ENCODE results near the gene APOC4. TPM values are rescaled to one million over a fixed set of nuclear protein-coding genes. Genes with fewer than 3 reads are reported as not detected.

Gene APOC4
- total RNA-seq, 1 experiment from 2014 or later, result not detected

DNA sequence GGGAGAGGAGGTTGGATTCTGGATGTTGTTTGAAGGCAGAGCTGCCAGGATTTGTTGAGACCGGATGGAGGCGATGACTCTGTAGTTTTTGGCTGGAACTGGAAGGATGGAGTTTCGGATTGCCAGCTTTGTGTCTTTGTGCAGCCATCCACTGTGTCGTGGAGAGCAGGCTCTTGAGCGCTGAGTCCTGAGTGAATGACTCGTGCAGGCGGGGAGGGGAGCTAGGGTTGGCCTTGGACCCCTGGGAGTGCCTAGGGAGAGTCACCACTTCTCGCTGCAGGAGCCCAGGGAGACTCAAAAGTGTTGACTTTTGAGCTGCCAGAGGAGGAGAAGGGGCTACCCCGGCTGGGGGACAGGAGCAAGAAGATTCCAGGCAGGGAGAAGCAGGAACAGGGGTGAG is 47.1 kb upstream of the APOC4 start:
- Mint-ChIP-seq H3K9me3 (ENCODE audit: unreplicated experiment) (no peaks in the 10 kb centered on the region), H3K4me3 (ENCODE audit: unreplicated experiment) (no peak overlapping the region), H3K4me1 (ENCODE audit: insufficient read depth, unreplicated experiment) (peaks cover 23% of the 10 kb centered on the region), H3K36me3 (ENCODE audit: insufficient read depth, unreplicated experiment) (peaks cover 75% of the 10 kb centered on the region), H3K27ac (ENCODE audit: low read depth, unreplicated experiment) (no peak overlapping the region), H3K27me3 (ENCODE audit: insufficient read depth, unreplicated experiment) (no peaks in the 10 kb centered on the region)
- no TSS peak for BruUV-seq (replicated peaks)
- intact Hi-C loops (cut with micrococcal nuclease), result no loop called here
- ChIA-PET POLR2A (interaction anchor here (0.7 kb wide), 1 partner anchor 198 kb away, joined by 3 read pairs; no protein-coding TSS in a partner anchor), CTCF (interaction anchor here (0.7 to 2.2 kb wide), 5 partner anchors 8 to 57 kb away, joined by 3 to 10 read pairs (median 4); partner anchors contain the start of gene APOE)
- TF ChIP-seq, protein P1, sequence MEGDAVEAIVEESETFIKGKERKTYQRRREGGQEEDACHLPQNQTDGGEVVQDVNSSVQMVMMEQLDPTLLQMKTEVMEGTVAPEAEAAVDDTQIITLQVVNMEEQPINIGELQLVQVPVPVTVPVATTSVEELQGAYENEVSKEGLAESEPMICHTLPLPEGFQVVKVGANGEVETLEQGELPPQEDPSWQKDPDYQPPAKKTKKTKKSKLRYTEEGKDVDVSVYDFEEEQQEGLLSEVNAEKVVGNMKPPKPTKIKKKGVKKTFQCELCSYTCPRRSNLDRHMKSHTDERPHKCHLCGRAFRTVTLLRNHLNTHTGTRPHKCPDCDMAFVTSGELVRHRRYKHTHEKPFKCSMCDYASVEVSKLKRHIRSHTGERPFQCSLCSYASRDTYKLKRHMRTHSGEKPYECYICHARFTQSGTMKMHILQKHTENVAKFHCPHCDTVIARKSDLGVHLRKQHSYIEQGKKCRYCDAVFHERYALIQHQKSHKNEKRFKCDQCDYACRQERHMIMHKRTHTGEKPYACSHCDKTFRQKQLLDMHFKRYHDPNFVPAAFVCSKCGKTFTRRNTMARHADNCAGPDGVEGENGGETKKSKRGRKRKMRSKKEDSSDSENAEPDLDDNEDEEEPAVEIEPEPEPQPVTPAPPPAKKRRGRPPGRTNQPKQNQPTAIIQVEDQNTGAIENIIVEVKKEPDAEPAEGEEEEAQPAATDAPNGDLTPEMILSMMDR (IDR thresholded peaks at IDR 0.05; ENCODE audit: unreplicated experiment), result no peak
- DNase-seq (ENCODE audit: unreplicated experiment), result no peak

DNA sequence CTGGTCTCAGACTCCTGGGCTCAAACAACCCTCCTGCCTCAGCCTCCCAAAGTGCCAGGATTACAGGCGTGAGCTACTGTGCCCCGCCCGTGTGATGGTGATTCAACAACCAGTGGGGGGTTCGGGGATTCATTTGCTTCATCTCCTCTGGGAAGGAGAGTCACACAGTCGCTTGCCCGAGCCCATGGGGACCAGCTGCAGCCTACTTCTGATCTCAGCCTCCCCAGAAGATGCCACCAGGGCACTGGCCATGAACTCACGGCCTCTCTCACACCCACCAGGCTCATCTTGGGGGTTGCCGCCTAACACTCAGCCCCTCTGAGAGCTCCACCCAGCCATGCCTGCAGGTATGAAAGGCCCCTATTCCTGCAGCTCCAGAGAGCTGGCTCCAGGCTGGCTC is 44.2 kb upstream of the APOC4 start:
- TF ChIP-seq, protein P1 (IDR thresholded peaks at IDR 0.05; ENCODE audit: unreplicated experiment), result no peak
- ChIA-PET POLR2A (interaction anchor here (0.6 kb wide), 1 partner anchor 1205 kb away, joined by 4 read pairs; no protein-coding TSS in a partner anchor), CTCF (interaction anchor here (0.6 kb wide), 2 partner anchors 246 to 275 kb away, joined by 4 to 5 read pairs; no protein-coding TSS in a partner anchor)
- no peaks in the 10 kb centered on the region for H3K9me3 Mint-ChIP-seq (ENCODE audit: unreplicated experiment)
- BruUV-seq (replicated peaks), result no TSS peak
- H3K27ac Mint-ChIP-seq (ENCODE audit: low read depth, unreplicated experiment), result no peak overlapping the region
- DNase-seq (ENCODE audit: unreplicated experiment), result no peak
- intact Hi-C loops (cut with micrococcal nuclease), result no loop called here
- no peaks in the 10 kb centered on the region for H3K27me3 Mint-ChIP-seq (ENCODE audit: insufficient read depth, unreplicated experiment)
- no peak overlapping the region for H3K4me3 Mint-ChIP-seq (ENCODE audit: unreplicated experiment)
- H3K4me1 Mint-ChIP-seq (ENCODE audit: insufficient read depth, unreplicated experiment), result peaks cover 6% of the 10 kb centered on the region
- peaks cover 98% of the 10 kb centered on the region for H3K36me3 Mint-ChIP-seq (ENCODE audit: insufficient read depth, unreplicated experiment)

DNA sequence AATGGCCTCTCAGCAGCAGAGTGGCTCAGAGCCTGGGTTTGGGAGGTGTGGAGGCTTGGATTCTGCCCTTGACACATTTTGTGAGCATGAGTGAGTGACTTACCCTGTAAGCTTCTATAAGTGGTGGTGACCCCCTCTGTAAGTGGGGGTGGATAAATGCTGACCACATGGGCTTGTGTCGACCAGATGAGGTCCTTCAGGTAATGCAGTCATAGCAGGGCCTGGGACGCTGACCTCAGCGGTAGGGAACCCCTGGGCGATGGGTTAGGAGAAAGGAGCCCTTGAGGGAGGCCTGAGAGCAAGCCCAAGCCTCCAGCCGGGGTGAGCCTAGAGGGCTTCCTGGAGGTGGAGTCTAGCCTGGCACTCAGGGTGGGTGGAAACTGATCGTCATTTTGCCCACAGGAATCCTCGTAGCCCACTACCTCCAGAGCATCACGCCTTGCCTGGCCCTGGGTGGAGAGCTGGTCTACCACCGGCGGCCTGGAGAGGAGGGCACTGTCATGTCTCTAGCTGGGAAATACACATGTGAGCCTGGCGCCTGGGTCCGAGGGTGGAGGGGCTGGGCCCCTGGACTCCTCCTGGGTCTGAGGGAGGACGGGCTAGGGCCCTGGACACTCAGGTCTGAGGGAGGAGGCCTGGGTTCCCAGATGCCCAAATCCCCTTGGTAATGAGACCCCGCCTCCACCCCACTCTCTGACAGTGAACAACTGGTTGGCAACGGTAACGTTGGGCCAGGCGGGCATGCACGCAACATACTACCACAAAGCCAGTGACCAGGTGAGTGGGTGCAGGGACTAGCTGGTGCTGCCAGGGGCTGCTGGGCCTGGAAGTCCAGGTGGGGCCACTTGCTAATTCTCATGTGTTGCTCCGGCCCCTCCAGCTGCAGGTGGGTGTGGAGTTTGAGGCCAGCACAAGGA is 41.5 kb upstream of the APOC4 start:
- Mint-ChIP-seq H3K27me3 (ENCODE audit: insufficient read depth, unreplicated experiment) (peaks cover under 1% of the 10 kb centered on the region), H3K4me1 (ENCODE audit: insufficient read depth, unreplicated experiment) (no peaks in the 10 kb centered on the region), H3K27ac (ENCODE audit: low read depth, unreplicated experiment) (no peak overlapping the region), H3K9me3 (ENCODE audit: unreplicated experiment) (no peaks in the 10 kb centered on the region), H3K4me3 (ENCODE audit: unreplicated experiment) (no peak overlapping the region), H3K36me3 (ENCODE audit: insufficient read depth, unreplicated experiment) (peaks cover 80% of the 10 kb centered on the region)
- ChIA-PET POLR2A (interaction anchor here (0.7 kb wide), 1 partner anchor 144 kb away, joined by 4 read pairs; no protein-coding TSS in a partner anchor), CTCF (interaction anchor here (0.8 to 2.4 kb wide), 2 partner anchors 24 to 52 kb away, joined by 3 to 12 read pairs; no protein-coding TSS in a partner anchor)
- BruUV-seq (replicated peaks), result no TSS peak
- TF ChIP-seq, protein P1 (IDR thresholded peaks at IDR 0.05; ENCODE audit: unreplicated experiment), result no peak
- intact Hi-C loops (cut with micrococcal nuclease), result no loop called here
- DNase-seq (ENCODE audit: unreplicated experiment), result no peak

DNA sequence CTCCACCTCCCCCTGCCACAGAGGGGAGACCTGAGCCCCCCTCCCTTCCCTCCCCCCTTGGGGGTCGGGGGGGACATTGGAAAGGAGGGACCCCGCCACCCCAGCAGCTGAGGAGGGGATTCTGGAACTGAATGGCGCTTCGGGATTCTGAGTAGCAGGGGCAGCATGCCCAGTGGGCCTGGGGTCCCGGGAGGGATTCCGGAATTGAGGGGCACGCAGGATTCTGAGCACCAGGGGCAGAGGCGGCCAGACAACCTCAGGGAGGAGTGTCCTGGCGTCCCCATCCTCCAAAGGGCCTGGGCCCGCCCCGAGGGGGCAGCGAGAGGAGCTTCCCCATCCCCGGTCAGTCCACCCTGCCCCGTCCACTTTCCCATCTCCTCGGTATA is 38.8 kb upstream of the APOC4 start:
- no peak overlapping the region for H3K27ac Mint-ChIP-seq (ENCODE audit: low read depth, unreplicated experiment)
- intact Hi-C loops (cut with micrococcal nuclease), result loop anchor here (1.0 kb wide), 1 partner anchor 48 kb away; no protein-coding TSS in a partner anchor
- H3K4me1 Mint-ChIP-seq (ENCODE audit: insufficient read depth, unreplicated experiment), result peaks cover 7% of the 10 kb centered on the region
- no peak for DNase-seq (ENCODE audit: unreplicated experiment)
- TF ChIP-seq, protein P1 (IDR thresholded peaks at IDR 0.05; ENCODE audit: unreplicated experiment), result no peak
- H3K36me3 Mint-ChIP-seq (ENCODE audit: insufficient read depth, unreplicated experiment), result peaks cover 60% of the 10 kb centered on the region
- no peaks in the 10 kb centered on the region for H3K9me3 Mint-ChIP-seq (ENCODE audit: unreplicated experiment)
- H3K4me3 Mint-ChIP-seq (ENCODE audit: unreplicated experiment), result no peak overlapping the region
- CTCF ChIA-PET, result interaction anchor here (0.6 to 3.9 kb wide), 17 partner anchors 9 to 1135 kb away, joined by 3 to 49 read pairs (median 4); partner anchors contain the start of gene TOMM40
- BruUV-seq (replicated peaks), result TSS peak; percentile 80
- POLR2A ChIA-PET, result interaction anchor here (0.7 to 1.3 kb wide), 3 partner anchors 8 to 171 kb away, joined by 3 to 4 read pairs (median 4); partner anchors contain the start of gene CLPTM1
- peaks cover 10% of the 10 kb centered on the region for H3K27me3 Mint-ChIP-seq (ENCODE audit: insufficient read depth, unreplicated experiment)

Measured in MCF 10A (cell line).